HG02973 (cell line): ENCODE data around the gene FAS.
"Not testable (repeated sequence)": the region's sequence is repeated elsewhere in the genome, so short reads cannot be mapped to it uniquely, and the experiment has no call there.

Experiments used
- ATAC-seq: cut with Tn5 transposase; IDR thresholded peaks from one replicate; pipeline ENCODE4 v1.9.1; 2021; ENCODE audit warnings: moderate library complexity; ENCODE audit not compliant: unreplicated experiment

FAS gene

GRCh38 chr10:88991161-88991898 lies 732 bp downstream of the FAS start:
- peak; percentile 21 for ATAC-seq

GRCh38 chr10:88991899-88992320 lies 1.3 kb downstream of the FAS start:
- ATAC-seq: no peak

GRCh38 chr10:88992921-88993524 lies 2.4 kb downstream of the FAS start:
- no peak for ATAC-seq

GRCh38 chr10:88994019-88994418 lies 3.4 kb downstream of the FAS start:
- ATAC-seq: no peak

- no peak for ATAC-seq
Observed at GRCh38 chr10:88995156-88995876, 4.7 kb downstream of the FAS start.

- ATAC-seq: peak; percentile 46
Observed at GRCh38 chr10:88996927-88997326, 6.3 kb downstream of the FAS start.

GRCh38 chr10:88999625-89000024 lies 9.0 kb downstream of the FAS start:
- ATAC-seq: no peak

- ATAC-seq: no peak
Observed at GRCh38 chr10:89001024-89001728, 10.6 kb downstream of the FAS start.

- no peak for ATAC-seq
Observed at GRCh38 chr10:89001729-89002072, 11.1 kb downstream of the FAS start.

- ATAC-seq: peak; percentile 45
Observed at GRCh38 chr10:89002226-89002978, 11.8 kb downstream of the FAS start.

- ATAC-seq: no peak
Observed at GRCh38 chr10:89003344-89003743, 12.7 kb downstream of the FAS start.

GRCh38 chr10:89007129-89007893 lies 16.7 kb downstream of the FAS start:
- ATAC-seq: no peak

- not testable (repeated sequence) for ATAC-seq
Observed at GRCh38 chr10:89018700-89019346, 28.2 kb downstream of the FAS start.

- no peak for ATAC-seq
Observed at GRCh38 chr10:89019569-89020327, 29.1 kb downstream of the FAS start.

GRCh38 chr10:89021526-89021925 lies 30.9 kb downstream of the FAS start:
- ATAC-seq: not testable (repeated sequence)

- no peak for ATAC-seq
Observed at GRCh38 chr10:89022734-89023133, 32.1 kb downstream of the FAS start.

- no peak for ATAC-seq
Observed at GRCh38 chr10:89025453-89025852, 34.9 kb downstream of the FAS start.

GRCh38 chr10:89029181-89029580 lies 38.6 kb downstream of the FAS start:
- no peak for ATAC-seq
